ENCODE measurements around the gene FNBP1L. TPM values are rescaled to one million over a fixed set of nuclear protein-coding genes. Genes with fewer than 3 reads are reported as not detected.

FNBP1L gene
- total RNA-seq, 1 donor from 2014 or later, result 251 TPM

DNA sequence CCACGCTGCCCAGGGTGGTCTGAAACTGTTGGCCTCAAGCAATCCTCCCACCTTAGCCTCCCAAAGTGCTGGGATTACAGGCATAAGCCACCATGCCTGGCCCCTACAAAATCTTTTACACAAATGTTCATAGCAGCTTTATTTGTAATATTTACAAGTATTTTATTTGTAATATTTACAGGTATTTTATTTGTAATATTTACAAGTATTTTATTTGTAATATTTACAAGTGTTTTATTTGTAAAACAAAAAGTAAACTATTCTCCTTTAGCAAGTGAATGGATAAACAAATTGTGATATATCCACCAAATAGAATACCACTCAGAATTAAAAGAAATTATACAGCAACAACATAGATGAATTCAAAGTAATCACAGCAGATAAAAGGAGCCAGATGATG, 11.4 kb upstream of the FNBP1L start:
- Mint-ChIP-seq H3K4me1 (ENCODE audit: low read depth, unreplicated experiment) (no peaks in the 10 kb centered on the region), H3K27me3 (ENCODE audit: unreplicated experiment) (no peaks in the 10 kb centered on the region), H3K27ac (ENCODE audit: unreplicated experiment) (no peak overlapping the region), H3K36me3 (ENCODE audit: unreplicated experiment) (no peaks in the 10 kb centered on the region), H3K4me3 (ENCODE audit: unreplicated experiment) (no peak overlapping the region), H3K9me3 (ENCODE audit: unreplicated experiment) (peaks cover 1% of the 10 kb centered on the region)
- TF ChIP-seq, protein P1, sequence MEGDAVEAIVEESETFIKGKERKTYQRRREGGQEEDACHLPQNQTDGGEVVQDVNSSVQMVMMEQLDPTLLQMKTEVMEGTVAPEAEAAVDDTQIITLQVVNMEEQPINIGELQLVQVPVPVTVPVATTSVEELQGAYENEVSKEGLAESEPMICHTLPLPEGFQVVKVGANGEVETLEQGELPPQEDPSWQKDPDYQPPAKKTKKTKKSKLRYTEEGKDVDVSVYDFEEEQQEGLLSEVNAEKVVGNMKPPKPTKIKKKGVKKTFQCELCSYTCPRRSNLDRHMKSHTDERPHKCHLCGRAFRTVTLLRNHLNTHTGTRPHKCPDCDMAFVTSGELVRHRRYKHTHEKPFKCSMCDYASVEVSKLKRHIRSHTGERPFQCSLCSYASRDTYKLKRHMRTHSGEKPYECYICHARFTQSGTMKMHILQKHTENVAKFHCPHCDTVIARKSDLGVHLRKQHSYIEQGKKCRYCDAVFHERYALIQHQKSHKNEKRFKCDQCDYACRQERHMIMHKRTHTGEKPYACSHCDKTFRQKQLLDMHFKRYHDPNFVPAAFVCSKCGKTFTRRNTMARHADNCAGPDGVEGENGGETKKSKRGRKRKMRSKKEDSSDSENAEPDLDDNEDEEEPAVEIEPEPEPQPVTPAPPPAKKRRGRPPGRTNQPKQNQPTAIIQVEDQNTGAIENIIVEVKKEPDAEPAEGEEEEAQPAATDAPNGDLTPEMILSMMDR (IDR thresholded peaks at IDR 0.05; ENCODE audit: partially characterized antibody, unreplicated experiment), result no peak
- DNase-seq, result no peak

GRCh38 chr1:93437976-93438605, 9.8 kb upstream of the FNBP1L start:
- no peak for DNase-seq
- H3K4me3 Mint-ChIP-seq (ENCODE audit: unreplicated experiment), result no peak overlapping the region
- no peaks in the 10 kb centered on the region for H3K27me3 Mint-ChIP-seq (ENCODE audit: unreplicated experiment)
- TF ChIP-seq, protein P1 (IDR thresholded peaks at IDR 0.05; ENCODE audit: partially characterized antibody, unreplicated experiment), result peak; percentile 63
- no peaks in the 10 kb centered on the region for H3K36me3 Mint-ChIP-seq (ENCODE audit: unreplicated experiment)
- peaks cover 2% of the 10 kb centered on the region for H3K4me1 Mint-ChIP-seq (ENCODE audit: low read depth, unreplicated experiment)
- H3K27ac Mint-ChIP-seq (ENCODE audit: unreplicated experiment), result no peak overlapping the region
- peaks cover 1% of the 10 kb centered on the region for H3K9me3 Mint-ChIP-seq (ENCODE audit: unreplicated experiment)

- no peak overlapping the region for H3K4me3 Mint-ChIP-seq (ENCODE audit: unreplicated experiment)
- no peak overlapping the region for H3K27ac Mint-ChIP-seq (ENCODE audit: unreplicated experiment)
- no peaks in the 10 kb centered on the region for H3K36me3 Mint-ChIP-seq (ENCODE audit: unreplicated experiment)
- DNase-seq, result no peak
- peaks cover 2% of the 10 kb centered on the region for H3K4me1 Mint-ChIP-seq (ENCODE audit: low read depth, unreplicated experiment)
- TF ChIP-seq, protein P1 (IDR thresholded peaks at IDR 0.05; ENCODE audit: partially characterized antibody, unreplicated experiment), result no peak
- no peaks in the 10 kb centered on the region for H3K27me3 Mint-ChIP-seq (ENCODE audit: unreplicated experiment)
- H3K9me3 Mint-ChIP-seq (ENCODE audit: unreplicated experiment), result peaks cover 1% of the 10 kb centered on the region
Measured at GRCh38 chr1:93438716-93439115, 9.2 kb upstream of the FNBP1L start.

GRCh38 chr1:93440272-93440671, 7.6 kb upstream of the FNBP1L start:
- DNase-seq, result no peak
- Mint-ChIP-seq H3K36me3 (ENCODE audit: unreplicated experiment) (no peaks in the 10 kb centered on the region), H3K4me1 (ENCODE audit: low read depth, unreplicated experiment) (peaks cover 2% of the 10 kb centered on the region), H3K9me3 (ENCODE audit: unreplicated experiment) (no peaks in the 10 kb centered on the region), H3K4me3 (ENCODE audit: unreplicated experiment) (no peak overlapping the region), H3K27ac (ENCODE audit: unreplicated experiment) (no peak overlapping the region), H3K27me3 (ENCODE audit: unreplicated experiment) (no peaks in the 10 kb centered on the region)
- TF ChIP-seq, protein P1 (IDR thresholded peaks at IDR 0.05; ENCODE audit: partially characterized antibody, unreplicated experiment), result no peak

DNA sequence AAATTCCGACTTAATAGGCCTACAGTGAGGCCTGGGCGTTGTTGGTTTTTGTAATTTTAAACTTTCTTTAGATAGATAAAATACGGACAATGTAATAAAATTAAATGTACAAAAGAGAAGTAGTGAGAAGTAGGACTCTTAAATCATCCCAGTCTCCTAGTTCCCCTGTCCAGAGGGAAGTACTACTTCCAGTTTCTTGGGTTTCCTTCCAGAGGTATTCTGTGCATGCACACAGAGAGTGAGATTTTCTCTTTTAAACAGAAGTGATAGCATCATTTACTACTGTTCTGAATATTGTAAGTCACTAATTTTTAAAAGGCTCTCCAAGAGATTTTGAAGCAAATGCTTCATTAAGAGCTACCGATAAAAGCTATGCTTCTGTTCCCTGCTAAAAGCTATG, 7.2 kb upstream of the FNBP1L start:
- Mint-ChIP-seq H3K4me1 (ENCODE audit: low read depth, unreplicated experiment) (peaks cover 2% of the 10 kb centered on the region), H3K4me3 (ENCODE audit: unreplicated experiment) (no peak overlapping the region), H3K27ac (ENCODE audit: unreplicated experiment) (no peak overlapping the region), H3K27me3 (ENCODE audit: unreplicated experiment) (no peaks in the 10 kb centered on the region), H3K36me3 (ENCODE audit: unreplicated experiment) (no peaks in the 10 kb centered on the region), H3K9me3 (ENCODE audit: unreplicated experiment) (no peaks in the 10 kb centered on the region)
- DNase-seq, result no peak
- TF ChIP-seq, protein P1 (IDR thresholded peaks at IDR 0.05; ENCODE audit: partially characterized antibody, unreplicated experiment), result no peak

Measured in glutamatergic neuron (in vitro differentiated cells).